GM19397 (cell line): ENCODE measurements around the gene SMIM44.
"Not testable (repeated sequence)": the region's sequence is repeated elsewhere in the genome, so short reads cannot be mapped to it uniquely, and the experiment has no call there.

Experiments
- ATAC-seq: cut with Tn5 transposase; IDR thresholded peaks from one replicate; pipeline ENCODE4 v1.9.1; 2021; ENCODE audit warnings: mild to moderate bottlenecking, moderate library complexity; ENCODE audit not compliant: unreplicated experiment

SMIM44 gene

DNA sequence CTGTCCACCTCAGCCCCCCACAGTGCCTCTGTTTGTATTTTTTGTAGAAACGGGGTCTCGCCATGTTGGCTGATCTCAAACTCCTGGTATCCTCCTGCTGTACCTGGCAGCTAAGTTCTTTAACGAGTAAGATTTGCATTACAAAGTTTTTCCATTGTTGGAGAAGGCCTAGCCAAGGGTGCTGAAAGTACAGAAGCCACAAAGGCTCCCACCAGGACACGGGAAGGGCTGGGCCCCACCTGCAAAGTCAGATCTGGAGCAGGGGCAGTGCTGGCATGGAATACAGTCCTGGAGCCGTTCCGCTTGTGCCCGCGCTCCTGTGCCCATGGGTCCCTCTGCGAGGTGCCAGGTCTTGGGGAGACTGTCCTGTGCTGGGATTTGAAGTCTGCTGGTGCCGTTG is 35.0 kb upstream of the SMIM44 start:
- ATAC-seq, result no peak

DNA sequence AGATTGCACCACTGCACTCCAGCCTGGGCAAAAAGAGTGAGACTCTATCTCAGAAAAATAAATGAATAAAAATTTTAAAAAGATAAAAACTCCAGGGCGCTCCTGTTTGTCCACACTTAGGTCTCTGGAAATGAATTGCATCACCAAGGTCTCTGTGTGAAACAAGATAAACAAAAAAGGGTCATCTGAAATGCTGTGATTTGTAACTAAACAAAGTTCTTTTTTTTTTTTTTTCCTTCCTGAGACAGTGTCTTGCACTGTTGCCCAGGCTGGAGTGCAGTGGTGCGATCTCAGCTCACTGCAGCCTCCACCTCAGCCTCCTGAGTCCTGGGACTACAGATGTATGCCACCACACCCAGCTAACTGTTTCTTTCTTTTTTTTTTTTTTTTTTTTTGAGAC is 34.4 kb upstream of the SMIM44 start:
- no peak for ATAC-seq

DNA sequence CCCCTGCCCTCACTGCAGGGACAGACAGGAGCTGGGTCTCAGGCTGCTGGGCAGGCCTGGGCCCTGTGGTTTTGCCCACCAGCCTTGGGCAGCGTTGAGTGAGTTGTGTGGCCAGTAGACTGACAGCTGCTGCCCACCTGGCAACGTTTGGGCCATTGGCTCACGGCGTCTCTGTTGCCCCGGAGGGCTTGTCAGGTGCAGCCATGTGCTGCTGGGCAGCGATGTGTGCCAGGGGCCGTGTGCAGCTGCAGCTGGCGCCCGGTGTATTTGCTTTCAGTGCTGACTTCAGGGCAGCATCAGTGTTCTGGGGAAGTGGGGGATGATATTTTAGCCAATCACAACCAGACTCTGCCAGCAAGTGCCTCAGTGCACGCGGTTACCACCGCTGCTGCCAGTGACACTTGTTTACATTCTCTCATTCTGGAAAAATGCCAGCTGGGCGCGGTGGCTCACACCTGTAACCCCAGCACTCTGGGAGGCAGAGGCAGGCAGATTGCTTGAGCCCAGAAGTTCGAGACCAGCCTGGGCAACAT is 33.5 kb upstream of the SMIM44 start:
- ATAC-seq, result no peak

DNA sequence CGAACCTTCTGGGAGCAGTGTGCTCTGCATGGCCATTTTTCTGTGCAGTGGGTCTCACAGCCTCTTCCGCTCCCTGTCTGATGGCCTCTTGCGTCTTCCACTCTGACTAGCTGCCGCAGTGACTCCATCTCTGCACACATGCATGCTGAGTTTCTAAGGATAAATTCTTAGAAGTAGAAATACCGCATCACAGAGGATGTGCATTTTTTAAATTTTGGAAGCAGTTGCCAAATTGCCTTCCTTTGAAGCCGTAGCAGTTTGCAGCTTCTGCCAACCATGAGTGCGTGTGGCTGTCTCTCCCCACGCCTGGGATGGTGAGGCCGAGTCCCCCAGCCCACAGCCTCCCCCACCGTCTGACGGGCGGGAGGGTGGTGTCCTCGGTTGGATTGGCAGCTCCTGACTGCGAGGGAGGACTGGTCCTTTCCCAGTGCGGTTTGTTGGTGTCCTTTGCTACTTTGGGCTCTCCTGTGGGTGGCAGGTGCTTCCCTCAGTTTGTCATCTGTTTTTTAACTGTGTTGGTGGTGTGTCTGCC is 32.7 kb upstream of the SMIM44 start:
- no peak for ATAC-seq

DNA sequence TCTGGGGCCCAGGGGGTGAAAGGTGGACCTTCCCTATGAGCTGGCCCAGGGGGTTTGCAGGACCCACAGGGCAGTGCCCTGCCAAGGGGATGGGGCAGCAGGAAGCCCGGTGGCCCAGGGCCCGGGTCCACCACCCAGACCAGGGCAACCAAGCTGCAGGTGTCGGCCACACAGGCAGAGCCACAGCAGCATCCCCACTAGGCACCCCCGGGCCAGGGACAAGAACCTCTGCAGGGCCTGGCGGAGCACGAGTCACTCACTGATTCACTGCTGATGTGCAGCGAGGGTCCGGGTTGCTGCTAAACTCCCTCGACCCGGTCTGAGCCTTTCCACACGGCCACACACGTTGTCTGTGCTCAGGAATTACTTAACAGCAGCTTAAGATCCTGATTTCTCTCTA is 31.7 kb upstream of the SMIM44 start:
- no peak for ATAC-seq

DNA sequence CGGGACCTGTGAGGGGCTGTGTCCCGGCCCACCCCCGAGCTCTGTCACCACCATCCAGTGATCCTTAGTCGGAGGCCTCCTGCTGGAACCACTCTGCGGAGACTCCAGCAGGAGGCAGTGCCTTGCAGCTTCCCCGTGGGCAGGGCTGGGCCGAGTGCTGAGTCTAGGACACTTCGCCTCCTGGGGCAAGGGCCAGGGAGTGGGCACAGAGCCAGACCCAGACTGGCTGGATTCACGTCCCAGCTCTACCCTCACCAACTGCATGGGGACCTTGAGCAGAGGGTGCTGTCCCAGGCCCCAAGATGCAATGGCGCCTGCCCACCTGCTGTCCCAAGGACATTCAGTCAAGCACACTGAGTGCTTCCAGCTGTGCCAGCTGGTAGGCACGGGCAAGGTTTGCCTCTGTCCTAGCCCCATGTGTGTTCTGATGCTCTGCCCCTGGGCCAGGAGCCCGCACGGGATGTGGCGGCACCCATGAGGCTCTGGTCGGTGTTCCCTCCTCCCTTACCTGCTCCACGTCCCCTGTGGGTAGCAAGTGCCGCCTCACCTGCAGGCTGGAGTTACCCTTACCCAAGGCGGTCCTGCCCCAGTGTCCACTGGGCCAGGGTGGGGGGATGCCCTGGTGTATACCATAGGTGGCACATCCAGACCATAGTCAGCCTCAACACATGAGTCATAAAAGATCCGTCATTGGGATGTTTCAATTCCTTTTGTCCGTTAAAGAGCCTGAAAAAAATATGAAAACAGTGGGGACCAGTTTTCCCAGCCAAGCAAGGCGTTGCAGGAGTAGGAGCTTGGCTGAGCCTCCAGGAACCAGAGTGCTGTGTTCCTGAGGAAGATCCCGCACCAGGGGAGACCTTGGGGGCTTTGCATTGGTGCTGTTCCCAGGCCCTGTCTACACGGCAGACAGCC is 30.2 kb upstream of the SMIM44 start:
- no peak for ATAC-seq

DNA sequence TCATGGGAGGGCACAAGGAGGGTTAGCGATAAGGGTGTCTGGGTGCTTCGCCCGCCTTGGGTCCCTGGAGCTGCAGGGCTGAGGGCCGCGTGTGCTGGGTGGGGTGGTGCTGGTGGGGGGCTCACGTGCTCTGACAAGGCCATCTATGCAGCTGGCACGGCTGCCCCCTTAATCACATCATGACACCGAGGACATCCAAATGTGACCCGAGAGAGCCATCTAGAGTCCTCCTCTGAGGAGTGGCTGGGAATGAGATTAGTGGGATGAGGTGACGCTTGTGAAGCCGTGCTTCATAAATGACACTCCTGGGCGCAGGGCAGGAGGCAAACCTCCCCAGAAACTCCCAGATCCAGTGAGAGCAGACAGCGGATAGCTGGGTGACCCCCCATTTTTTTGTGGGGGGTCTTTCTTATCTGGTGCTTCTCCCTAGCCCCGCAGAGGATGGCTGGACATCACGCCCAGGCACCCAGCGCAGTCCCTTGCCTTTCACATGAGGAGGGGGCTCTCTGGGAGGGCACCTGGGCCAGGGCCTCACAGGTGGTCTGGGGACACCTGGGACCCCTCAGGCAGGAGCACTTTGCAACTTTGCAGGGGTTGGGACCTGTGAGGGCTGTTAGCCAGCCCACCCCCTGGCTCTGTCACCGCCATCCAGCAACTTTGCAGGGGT is 29.5 kb upstream of the SMIM44 start:
- no peak for ATAC-seq

DNA sequence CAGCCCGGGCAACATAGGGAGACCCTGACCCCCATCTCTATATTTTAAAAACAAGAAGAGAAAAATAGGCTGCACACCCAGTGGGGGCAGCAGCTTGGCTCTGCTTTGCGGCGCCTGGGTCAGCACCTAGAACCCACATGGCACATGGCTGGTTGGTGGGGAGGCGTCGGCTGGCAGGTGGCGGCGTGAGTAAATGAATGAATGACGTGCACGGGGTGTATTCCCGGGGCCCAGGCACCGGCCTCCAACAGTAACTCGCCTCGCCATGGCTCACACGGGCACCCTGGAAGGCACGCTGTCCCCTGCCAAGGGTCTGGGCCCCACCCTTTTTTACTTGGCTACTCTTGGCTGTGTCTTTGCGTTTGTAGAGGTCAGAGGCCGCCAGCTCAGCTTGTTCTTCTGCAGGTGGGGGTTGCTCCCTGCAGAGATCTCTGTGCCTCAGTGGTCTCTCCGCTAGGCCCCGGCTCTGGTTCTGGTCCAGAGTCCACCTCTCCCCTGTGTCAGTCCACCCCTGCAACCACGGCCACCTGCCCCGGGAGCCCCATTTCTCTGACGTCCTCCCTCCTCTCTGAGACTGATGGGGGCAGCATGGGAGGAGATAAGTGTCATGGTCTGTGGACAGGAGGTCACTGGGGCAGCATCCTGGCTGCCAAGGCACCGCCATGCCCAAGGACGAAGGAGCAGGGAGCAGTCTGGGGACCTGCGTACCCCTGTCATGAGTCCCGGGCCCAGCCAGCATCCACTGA is 28.4 kb upstream of the SMIM44 start:
- ATAC-seq, result no peak

DNA sequence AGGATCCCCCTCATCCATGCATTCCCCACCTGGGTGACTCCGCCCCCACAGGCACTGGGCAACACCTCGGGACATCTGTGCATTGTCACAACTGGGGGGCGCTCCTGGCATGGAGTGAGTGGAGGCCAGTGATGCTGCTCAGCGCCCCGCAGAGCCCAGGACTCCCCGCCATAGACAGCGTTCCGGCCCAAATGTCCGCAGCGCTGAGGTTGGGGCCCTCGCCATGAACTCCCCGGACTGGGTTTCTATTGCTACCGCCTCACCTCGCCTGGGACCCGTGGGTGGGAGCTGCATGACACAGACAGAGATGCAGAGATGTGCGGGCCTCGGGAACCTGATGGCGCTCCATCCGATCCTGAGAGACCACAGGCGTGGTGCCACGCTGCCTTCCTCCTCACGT is 27.5 kb upstream of the SMIM44 start:
- no peak for ATAC-seq

DNA sequence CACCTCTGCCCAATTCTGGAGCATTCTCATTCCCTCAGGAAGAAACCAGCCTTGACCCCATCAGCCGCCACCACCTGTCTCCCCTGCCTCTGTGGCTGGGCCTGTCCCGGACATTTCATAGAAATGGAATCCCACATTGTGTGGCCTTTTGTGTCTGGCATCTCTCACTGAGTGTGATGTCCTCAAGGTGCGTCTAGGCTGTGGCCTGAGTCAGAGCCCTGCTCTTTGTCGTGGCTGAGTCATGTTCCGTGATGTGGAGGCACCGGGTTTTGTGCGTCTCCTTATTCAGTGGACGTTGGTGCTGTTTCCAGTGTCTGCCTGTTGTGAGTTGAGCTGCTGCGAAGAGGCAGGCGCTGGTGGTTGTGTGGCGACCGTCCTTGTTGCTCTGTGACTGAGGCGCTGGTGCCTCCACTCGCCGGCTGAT is 26.3 kb upstream of the SMIM44 start:
- no peak for ATAC-seq

DNA sequence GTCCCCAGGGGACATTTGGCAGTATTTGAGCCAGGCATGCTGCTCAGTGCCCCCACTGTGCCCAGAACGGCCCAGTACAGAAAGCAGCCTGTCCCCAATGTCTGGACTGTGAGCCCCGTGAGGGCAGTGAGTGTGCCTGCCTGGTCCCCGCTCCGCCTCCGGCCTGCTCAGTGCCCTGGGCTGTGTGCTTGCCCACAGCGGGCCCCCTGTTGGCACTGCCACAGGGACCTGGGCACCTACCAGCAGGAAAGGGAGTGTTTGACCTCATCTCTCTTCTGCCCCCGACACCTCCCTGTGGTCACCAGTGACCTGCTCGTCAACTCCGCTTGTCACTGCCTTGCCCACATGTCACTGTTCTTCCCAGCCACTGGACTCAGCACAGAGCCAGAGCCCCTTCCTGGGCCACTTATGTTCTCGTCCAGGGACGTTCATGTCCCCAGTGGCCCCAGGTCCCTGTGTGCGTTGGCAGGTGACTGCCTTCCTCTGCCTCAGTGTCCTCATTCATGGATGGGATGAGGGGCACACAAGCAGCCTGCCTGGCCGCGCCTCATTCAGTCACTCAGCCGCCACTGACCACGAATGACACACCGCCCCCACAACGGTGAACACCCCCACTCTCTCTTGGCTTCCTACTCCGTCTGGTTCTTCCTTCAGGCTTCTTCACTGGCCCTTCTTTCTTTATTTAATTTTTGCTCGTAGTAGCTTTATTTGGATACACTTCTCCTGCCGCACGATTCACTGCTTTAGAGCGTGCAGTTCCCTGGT is 25.7 kb upstream of the SMIM44 start:
- ATAC-seq, result no peak

DNA sequence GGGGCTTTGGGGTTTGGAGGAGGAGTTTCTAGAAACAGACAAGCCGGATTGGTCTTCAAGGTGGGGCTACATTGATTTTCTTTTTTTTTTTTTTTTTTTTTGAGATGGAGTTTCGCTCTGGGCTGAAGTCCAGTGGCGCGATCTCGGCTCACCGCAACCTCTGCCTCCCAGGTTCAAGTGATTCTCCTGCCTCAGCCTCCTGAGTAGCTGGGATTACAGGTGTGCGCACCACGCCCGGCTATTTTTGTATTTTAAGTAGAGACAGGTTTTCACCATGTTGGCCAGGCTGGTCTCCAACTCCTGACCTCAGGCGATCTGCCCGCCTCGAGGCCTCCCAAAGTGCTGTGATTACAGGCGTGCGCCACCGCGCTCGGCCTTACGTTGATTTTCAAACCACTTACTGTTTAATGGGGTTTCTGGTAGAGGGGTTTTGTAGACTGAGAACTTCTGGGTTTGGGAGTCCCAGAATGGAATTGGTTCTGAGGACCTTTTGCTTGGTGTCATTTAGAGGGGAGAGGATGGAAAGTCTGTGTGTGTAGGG is 24.9 kb upstream of the SMIM44 start:
- ATAC-seq, result not testable (repeated sequence)

DNA sequence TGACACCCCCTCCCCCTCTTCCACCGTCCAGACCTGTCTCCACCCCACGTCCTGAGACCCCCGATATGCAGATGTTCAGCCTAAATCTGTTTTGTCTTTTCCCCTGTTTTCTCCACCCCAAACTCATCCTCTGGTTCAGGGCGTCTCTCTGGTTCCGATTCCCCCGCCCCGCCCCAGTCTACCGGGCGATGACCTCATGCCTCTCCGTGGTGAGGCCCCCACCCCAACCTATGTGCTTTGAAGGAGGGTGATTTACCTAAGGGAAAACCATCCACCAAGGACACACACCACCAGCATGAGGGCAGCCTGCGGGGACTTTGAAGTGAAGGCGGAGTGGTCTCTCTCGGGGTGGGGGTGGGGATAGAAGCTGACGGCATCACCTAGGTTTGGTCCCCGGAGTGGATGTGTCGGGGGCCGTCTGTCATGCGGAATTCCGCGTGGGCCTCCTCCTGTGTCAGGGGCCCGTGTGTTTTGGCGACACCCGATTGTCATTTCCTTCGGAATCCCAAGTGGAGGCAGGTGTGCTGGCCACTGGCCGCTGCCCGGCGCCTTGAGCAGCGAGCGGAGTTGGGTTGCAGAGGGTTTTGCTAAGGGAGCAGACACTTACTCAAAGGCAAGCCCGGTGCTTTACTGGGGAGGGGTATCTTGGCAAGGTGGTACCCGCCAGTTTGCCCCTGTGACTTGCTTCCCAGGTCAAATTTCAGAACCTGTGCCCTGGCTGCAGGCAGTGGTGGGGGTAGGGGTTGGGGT is 24.3 kb upstream of the SMIM44 start:
- no peak for ATAC-seq

DNA sequence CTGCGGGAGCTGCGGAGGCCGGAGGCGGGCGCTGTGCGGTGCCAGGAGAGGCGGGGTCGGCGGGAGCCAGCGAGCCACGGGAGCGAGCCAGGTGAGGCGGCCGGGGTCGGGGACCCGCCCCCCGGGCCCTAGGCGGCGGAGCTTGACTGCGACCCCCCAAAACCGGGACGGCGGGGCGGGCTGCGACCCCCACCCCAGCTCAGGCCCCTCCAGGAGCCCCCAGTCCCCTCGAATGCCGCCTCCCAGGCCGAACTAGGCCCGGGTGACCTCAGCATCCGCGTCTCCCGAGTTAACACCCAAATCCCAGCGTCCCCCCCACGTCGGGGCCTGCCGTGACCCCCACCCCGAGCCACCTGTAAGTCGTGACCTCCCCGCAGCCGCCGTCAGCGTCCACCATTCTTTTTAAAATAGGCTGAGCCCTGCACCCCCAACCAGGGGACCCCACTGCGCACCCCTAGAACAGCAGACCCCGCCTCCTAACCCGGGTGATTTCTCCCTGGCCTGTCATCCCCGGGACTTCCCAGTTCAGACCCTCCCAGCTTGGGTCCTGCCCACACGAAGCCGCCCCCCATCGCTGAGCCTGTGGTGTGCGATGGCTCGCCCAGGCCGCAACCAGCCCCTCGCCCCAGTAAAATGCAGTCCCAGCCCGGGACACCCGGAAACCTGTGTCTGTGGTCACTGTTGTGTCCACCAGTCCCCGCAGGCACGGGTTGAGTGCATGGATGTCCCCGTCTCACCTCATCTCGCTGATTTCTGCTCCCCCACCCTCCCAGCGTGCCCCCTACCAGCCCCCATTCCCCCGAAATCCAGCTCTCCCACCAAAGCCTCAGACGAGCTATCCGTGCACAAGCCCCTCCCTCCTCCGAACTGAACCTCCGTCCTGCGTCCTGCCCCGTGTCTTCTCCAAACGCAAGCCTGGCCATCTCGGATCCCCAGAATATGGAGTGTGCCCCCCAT is 23.4 kb upstream of the SMIM44 start:
- ATAC-seq, result peak; percentile 6

DNA sequence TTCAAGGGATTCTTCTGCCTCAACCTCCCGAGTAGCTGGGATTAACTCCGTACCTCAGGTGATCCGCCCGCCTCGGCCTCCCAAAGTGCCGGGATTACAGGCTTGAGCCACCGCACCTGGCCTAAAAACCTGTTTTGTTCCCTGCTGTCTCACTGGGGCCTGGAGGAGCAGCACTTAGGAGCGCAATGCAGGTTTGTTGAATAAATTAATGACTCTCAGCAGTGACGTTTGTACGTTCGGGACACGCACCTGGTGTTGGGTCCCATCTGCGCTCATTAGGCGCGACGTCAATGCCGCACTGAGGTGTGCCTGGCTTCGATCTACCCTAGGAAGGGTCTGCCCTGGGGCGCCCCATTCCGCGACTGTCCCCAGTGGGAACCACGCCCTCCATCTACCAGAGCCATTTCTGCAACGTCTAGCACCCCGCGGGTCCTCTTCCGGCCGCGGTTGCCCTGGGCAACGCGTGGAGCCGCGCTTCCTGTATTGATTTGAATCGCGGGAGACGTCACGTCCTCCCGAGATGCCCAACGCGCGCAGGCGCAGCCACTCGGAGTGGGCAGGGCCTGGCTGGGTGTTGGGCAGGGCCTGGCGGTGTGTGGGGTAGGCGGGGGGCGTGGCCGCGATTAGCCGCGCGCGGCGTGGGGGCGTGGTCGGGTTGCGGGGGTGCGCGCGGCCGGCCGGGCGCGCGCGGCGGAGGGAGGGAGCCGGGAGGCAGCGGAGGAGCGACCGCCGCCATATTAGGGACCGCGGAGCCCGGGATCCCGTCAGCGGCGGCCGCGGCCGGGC is 22.6 kb upstream of the SMIM44 start, which contains the start of gene FZR1:
FZR1 (plus strand) TSS at position 714 of the 786 bp plus-strand sequence. CDS start 16,679 bp downstream, outside the sequence.
- ATAC-seq, result peak; percentile 81

DNA sequence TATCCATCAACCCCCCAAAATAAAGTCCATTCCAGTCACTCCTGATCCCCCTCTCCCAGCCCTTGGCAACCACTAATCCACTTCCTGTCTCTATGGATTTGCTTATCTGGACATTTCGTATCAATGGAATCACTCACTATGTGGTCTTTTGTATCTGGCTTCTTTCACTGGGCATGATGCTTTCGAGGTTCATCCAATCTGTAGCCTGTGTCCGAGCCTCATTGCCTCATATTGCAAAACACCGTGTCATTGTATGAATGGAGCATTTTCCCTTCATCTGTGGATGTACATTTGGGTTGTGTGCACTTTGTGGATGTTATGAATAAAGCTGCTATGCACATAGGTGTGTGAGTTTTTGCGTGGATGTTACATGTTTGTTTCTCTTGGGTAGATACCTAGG is 21.5 kb upstream of the SMIM44 start:
- no peak for ATAC-seq

DNA sequence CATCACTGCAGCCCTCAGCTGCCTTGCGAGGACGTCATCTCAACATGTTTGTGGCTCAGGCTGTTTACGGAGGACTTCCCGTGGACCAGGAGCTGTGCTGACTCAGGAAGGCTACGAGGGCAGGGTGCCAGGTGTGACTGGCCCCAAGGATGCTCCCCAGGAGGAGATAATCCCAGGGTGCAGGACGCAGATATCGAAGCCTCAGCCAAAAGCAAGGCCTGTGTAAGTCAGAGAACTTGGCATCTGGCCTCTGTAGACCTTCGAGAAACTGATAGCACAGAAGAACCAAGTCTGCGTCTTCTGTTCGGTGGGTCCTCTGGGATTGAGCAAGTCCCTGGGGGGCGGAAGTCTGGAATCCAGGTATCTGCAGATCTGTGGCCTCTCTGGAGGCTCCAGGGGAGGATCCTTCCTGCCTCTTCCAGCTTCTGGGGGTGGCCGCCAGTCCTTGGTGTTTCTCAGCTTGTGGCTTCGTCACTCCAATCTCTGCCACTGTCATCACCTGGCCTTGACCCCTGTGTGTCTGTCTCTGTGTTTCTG is 19.9 kb upstream of the SMIM44 start:
- ATAC-seq, result no peak
